BLaER1 (cell line): Measurements from ENCODE around the gene FUT2.
"Not testable (repeated sequence)": the region's sequence is repeated elsewhere in the genome, so short reads cannot be mapped to it uniquely, and the experiment has no call there.

Experiments used
- H3K27ac ChIP-seq: shearing (Covaris generic); formaldehyde crosslinking; 2 replicates; pipeline ENCODE4 v1.8.1; 2022
- H3K27me3 ChIP-seq: shearing (Covaris generic); formaldehyde crosslinking; 2 replicates; pipeline ENCODE4 v1.8.1; 2022
- H3K36me3 ChIP-seq: shearing (Covaris generic); formaldehyde crosslinking; 2 replicates; pipeline ENCODE4 v1.8.1; 2022
- H3K4me1 ChIP-seq: shearing (Covaris generic); formaldehyde crosslinking; 2 replicates; pipeline ENCODE4 v1.8.1; 2022
- H3K4me2 ChIP-seq: shearing (Covaris generic); formaldehyde crosslinking; 2 replicates; pipeline ENCODE4 v1.8.1; 2022
- H3K4me3 ChIP-seq: shearing (Covaris generic); formaldehyde crosslinking; 2 replicates; pipeline ENCODE4 v1.8.1; 2022
- H3K9ac ChIP-seq: shearing (Covaris generic); formaldehyde crosslinking; 2 replicates; pipeline ENCODE4 v1.8.1; 2022
- H3K9me3 ChIP-seq: shearing (Covaris generic); formaldehyde crosslinking; 2 replicates; pipeline ENCODE4 v1.8.1; 2022
- H4K20me1 ChIP-seq: shearing (Covaris generic); formaldehyde crosslinking; 2 replicates; pipeline ENCODE4 v1.8.1; 2022
- Cebpa-rat ChIP-seq: shearing (Covaris generic); IDR thresholded peaks from 2 replicates; pipeline ENCODE4 v1.8.1; 2022

Gene FUT2

DNA sequence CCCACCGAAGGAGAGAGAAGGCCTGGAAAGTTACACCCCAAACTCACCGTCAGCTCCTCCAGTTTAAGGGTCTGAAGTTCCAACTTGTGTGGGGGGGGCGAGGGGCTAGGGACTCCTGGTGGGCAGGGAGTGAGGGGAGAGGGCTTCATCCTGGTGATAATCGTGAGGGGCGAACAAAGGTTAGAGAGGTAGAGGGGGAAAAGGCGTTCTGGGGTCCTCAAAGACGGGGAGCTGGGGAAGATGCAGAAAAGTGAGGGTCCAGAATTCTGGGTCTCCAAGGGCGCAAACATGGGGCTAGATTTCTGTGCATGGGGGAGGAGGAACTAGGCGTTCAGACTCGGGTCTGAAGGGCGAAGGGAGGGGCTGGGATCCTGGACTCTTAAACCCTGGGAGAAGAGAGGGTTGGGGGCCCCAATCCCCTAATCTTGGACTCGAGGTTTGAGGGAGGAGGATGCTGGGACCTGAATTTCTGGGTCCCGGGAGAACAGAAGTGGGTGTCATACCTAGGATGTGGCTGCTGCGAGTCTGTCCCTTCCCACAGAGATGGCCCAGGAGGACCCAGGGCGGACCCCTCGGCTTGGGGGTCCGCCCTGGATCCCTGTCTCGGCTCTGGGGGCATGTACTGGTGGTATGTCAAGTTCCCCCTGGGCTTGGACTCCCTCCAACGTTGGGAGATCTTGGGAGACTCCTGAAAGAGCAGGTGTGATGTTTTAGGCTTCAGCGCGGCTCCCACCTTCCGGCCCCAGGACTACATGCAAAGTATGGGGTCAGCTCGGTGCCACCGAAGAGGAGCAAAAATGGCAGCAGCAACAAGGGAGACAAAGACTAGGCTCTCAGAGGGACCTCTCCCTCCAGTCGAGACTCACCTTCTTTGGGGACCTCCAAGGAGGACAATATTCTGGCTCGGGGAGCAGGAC is 19.2 kb downstream of the FUT2 start:
- 0 out of 2 replicates have a peak, but pooled peaks cover 5% of the 10 kb centered on the region for H3K9me3 ChIP-seq
- peak overlapping the region; percentile 85 for H3K4me2 ChIP-seq
- H3K4me3 ChIP-seq: peak overlapping the region; percentile 79
- no peak for TF ChIP-seq Cebpa-rat
- peaks cover 7% of the 10 kb centered on the region; the same call in 1 of the 2 replicates for H3K36me3 ChIP-seq
- peak overlapping the region; percentile 77 for H3K27ac ChIP-seq
- no peaks in the 10 kb centered on the region for H4K20me1 ChIP-seq
- peak overlapping the region; percentile 83 for H3K9ac ChIP-seq
- peaks cover 43% of the 10 kb centered on the region for H3K4me1 ChIP-seq
- no peaks in the 10 kb centered on the region for H3K27me3 ChIP-seq

DNA sequence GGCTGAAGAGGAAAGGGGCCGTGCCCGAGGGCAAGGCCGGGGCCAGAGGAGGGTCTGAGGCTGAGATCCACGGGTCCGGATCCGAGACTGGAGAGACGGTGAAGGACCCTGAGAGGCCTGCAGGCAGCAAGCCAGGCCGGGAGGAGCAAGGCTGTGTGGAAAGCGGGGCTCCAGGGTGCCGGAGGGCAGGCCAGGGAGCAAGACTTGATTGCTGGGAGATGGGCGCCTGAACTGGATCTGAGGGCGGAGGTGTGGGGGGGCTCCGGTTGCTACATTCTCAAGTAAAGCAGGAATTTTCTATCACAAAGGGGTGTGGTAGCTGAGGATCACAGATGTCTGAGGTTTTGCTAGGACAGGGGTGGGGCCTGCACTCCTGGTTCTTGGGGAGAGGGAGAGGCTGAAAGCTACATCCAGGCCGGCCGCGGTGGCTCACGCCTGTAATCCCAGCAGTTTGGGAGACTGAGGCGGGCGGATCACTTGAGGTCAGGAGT is 20.0 kb downstream of the FUT2 start:
- no peak for TF ChIP-seq Cebpa-rat
- Histone ChIP-seq H3K27ac (peak overlapping the region; percentile 77; the same call in 1 of the 2 replicates), H3K4me3 (peak overlapping the region; percentile 79; the same call in 1 of the 2 replicates), H3K9ac (peak overlapping the region; percentile 83; the same call in 1 of the 2 replicates), H3K4me2 (peak overlapping the region; percentile 85), H3K27me3 (no peaks in the 10 kb centered on the region), H4K20me1 (no peaks in the 10 kb centered on the region), H3K36me3 (peaks cover 7% of the 10 kb centered on the region; the same call in 1 of the 2 replicates), H3K4me1 (peaks cover 47% of the 10 kb centered on the region), H3K9me3 (0 out of 2 replicates have a peak, but pooled peaks cover 5% of the 10 kb centered on the region)

DNA sequence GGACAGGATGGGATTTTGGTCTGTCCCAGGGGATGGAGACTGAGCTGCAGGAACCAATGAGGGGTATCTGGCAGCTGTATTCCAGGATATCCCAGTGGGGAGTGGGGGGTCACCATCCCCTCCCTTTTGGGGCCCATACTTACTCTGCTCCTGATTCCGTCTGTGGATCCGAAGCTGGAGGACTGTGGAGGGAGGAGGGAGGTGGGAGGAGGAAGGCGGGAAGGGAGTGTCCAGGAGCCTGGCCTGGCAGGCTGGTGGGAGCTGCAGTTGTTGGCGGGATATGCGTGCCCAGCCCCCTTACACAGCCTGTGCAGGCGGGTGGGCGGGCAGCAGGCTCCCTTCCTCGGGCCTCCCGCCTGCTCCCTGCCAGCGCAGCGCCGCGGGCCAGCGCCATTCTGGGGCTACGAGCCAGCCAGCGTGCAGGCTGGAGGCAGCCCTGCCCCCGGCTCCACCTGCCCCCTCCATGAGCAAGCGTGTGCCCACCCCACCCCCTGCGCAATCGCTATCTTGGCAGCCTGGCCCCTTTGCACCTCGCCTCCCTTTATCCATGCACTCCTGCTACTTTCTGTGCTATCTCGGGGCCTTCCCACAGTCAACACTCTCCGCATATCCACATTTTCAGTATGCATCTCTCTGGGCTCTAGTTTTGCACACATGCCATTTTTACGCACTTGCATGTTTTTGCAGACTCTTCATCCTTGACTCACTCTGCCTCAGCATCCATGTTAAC is 21.0 kb downstream of the FUT2 start:
- no peak overlapping the region for H3K9ac ChIP-seq
- H3K36me3 ChIP-seq: no peaks in the 10 kb centered on the region
- no peak overlapping the region for H3K4me3 ChIP-seq
- no peak overlapping the region for H3K4me2 ChIP-seq
- H3K27ac ChIP-seq: no peak overlapping the region
- TF ChIP-seq Cebpa-rat: no peak
- H3K27me3 ChIP-seq: no peaks in the 10 kb centered on the region
- H4K20me1 ChIP-seq: no peaks in the 10 kb centered on the region
- H3K9me3 ChIP-seq: no peaks in the 10 kb centered on the region
- H3K4me1 ChIP-seq: peaks cover 54% of the 10 kb centered on the region

DNA sequence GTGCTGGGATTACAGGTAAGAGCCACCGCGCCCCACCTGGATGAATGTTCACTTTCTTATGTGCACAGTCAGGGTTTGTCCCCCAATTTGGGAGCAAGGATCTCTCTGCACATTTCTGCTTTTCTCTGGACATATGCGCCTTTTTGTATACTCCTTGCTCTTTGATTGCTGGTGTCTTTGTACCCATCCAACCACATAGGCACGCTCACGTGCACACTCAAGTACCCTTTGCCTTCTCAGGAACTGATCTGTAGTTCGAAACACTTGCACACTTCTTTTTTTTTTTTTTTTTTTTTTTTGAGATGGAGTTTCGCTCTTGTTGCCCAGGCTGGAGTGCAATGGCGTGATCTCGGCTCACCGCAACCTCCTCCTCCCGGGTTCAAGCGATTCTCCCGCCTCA is 22.3 kb downstream of the FUT2 start:
- not testable (repeated sequence) for H3K9me3 ChIP-seq, H3K4me3 ChIP-seq, H3K4me2 ChIP-seq, H3K27me3 ChIP-seq, H3K36me3 ChIP-seq, H3K27ac ChIP-seq, H4K20me1 ChIP-seq, H3K9ac ChIP-seq
- H3K4me1 ChIP-seq: peaks cover 51% of the 10 kb centered on the region

DNA sequence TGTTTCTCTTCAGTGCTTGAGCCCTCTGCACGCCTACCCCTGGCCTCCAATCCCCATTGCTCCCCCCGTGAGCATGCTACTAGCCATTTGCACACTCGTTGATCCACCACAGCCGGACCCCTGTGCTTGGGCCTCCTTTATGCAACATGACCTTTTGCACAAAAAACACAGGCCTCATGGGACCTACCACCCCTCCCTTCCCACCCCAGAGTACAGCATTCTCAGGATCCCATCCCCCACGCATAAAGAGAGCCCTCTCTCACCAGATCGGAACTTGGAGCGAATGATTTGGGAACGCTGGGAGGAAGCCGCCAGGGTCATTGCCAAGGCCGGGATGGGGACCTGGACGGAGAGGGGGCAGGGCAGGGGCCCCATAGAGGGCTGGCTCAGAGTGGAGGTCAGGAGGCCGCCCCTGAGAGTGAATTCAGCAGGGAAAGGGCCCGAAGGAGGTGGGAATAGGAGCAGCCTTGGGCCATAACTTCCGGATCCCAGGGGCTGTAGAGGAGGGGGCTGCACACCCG is 23.0 kb downstream of the FUT2 start:
- Histone ChIP-seq H3K9me3 (no peaks in the 10 kb centered on the region), H3K4me2 (peak overlapping the region; percentile 81), H4K20me1 (no peaks in the 10 kb centered on the region), H3K4me3 (no peak overlapping the region), H3K36me3 (0 out of 2 replicates have a peak, but pooled peaks cover 5% of the 10 kb centered on the region), H3K27ac (peak overlapping the region; percentile 73), H3K27me3 (no peaks in the 10 kb centered on the region), H3K9ac (peak overlapping the region; percentile 11; the same call in 1 of the 2 replicates), H3K4me1 (peaks cover 46% of the 10 kb centered on the region)
- TF ChIP-seq Cebpa-rat: no peak

DNA sequence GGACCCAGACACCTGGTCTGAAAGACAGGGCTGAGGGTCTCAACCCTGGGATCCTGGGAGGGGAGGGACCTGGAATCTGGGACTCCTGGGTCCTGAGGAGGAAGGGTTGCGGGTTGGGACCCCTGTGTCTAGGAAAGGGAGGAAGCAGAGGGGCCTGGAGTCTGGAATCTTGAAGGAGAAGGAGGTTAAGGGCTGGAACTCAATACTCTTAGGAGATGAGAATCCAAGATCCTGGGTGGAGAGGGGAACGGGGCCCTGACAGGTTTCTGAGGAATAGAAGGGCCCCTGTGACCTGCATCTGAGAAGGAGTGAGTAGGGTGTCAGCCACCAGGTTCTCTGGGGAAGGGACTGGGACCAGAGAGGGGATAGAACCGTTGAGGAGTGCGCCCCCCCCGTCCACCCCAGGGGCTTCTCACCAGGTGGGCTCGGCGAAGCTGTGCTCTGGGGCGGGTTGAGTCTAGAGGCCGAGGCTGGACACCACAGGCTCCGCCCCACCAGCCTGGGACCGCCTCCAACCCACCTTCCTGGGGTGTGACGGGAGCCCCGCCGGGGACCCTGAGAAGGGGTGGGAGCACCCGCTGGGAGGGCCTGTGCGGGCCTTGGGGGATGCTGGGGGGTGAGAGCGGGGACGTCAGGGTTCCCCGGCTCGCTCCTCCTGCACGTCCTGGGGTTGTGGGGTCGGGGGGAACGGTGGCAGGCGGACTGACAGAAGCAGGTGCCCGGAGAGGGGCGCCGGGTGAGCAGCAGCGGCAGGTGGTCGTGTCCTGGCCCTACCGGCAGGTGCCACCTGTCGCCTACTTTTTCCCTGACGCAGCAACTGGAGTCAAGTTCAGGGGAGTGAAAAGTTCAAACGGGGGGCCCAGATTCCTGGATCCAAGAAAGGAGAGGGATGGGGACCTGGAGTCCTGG is 23.7 kb downstream of the FUT2 start, which contains the start of gene MAMSTR:
Gene MAMSTR (minus strand): TSS at position 463 of the 909 bp plus-strand sequence. CDS start 694 bp downstream, outside the sequence.
- 0 out of 2 replicates have a peak, but pooled peaks cover 10% of the 10 kb centered on the region for H3K36me3 ChIP-seq
- peak within 1 kb of the TSS; percentile 73 for H3K27ac ChIP-seq
- H3K4me1 ChIP-seq: peaks cover 50% of the 10 kb centered on the region
- H3K9me3 ChIP-seq: no peaks in the 10 kb centered on the region
- H4K20me1 ChIP-seq: no peaks in the 10 kb centered on the region
- peak within 1 kb of the TSS; percentile 66 for H3K4me3 ChIP-seq
- no peaks in the 10 kb centered on the region for H3K27me3 ChIP-seq
- peak within 1 kb of the TSS; percentile 81 for H3K4me2 ChIP-seq
- peak within 1 kb of the TSS; percentile 11 for H3K9ac ChIP-seq
- TF ChIP-seq Cebpa-rat: no peak

DNA sequence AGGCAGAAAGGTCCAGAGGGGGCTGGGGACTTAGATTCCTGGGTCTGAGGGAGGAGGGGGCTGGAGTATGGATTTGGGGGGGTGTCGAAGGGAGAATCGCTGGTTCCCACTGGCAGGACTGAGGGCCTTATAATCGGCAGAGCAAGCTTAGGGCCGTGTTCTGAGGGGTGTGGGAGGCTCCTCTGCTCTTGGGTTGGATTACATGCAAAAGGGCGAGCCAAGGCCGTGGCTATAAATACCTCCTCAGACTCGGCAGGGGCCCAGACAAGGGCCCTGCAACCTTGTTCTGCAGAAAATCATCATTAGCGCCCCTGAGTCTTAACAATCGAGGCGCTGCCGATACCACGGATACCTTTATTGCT is 24.5 kb downstream of the FUT2 start:
- no peak for TF ChIP-seq Cebpa-rat
- H3K4me1 ChIP-seq: peaks cover 48% of the 10 kb centered on the region
- H3K27ac ChIP-seq: peak overlapping the region; percentile 73
- no peaks in the 10 kb centered on the region for H3K27me3 ChIP-seq
- no peaks in the 10 kb centered on the region for H4K20me1 ChIP-seq
- peak overlapping the region; percentile 66 for H3K4me3 ChIP-seq
- H3K4me2 ChIP-seq: peak overlapping the region; percentile 81
- peak overlapping the region; percentile 11; the same call in 1 of the 2 replicates for H3K9ac ChIP-seq
- no peaks in the 10 kb centered on the region for H3K9me3 ChIP-seq
- 0 out of 2 replicates have a peak, but pooled peaks cover 10% of the 10 kb centered on the region for H3K36me3 ChIP-seq

DNA sequence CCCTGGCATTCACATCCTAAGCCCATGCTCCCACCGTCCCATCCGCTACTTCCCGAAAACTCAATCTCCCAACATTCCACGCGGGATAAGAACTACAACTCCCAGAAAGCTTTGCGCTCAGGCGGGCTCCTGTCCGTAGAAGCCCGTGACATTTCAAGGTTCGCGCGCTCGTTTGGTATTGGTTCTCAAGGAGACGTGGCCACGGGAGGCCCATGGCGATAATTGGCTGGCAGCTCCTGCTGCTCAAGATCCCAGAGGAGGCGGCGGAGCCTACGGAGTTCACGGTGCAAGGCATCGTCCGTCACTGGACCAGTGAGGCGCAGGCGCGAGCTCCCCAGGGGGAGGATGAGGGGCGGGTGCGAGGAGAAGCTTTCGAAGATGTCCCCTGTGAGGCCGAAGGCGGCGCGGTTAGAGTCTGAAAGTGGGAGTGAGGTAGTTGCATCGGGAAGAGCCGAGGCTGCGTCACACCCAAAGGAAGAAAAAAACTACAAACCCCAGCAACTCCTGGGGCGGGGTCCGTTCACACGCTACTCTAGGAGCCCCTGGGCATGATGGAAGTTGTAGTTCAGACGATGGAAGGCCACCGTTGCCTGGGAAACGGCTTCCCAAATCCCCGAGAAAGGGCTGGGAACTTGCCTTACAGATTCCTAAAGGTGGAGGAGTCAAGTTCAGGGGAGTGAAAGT is 25.0 kb downstream of the FUT2 start:
- H3K9me3 ChIP-seq: no peaks in the 10 kb centered on the region
- peak overlapping the region; percentile 68 for H3K9ac ChIP-seq
- H3K4me3 ChIP-seq: peak overlapping the region; percentile 66
- H3K27me3 ChIP-seq: no peaks in the 10 kb centered on the region
- TF ChIP-seq Cebpa-rat: no peak
- peaks cover 48% of the 10 kb centered on the region for H3K4me1 ChIP-seq
- H3K27ac ChIP-seq: peak overlapping the region; percentile 73
- peak overlapping the region; percentile 81 for H3K4me2 ChIP-seq
- 0 out of 2 replicates have a peak, but pooled peaks cover 10% of the 10 kb centered on the region for H3K36me3 ChIP-seq
- H4K20me1 ChIP-seq: no peaks in the 10 kb centered on the region
